A673 (cell line): ENCODE measurements around the gene TSPAN4. TPM values are rescaled to one million over a fixed set of nuclear protein-coding genes. Genes with fewer than 3 reads are reported as not detected.

Source experiments
- BruUV-seq: library from RNA; stranded (reverse); fragments of 400-500 nt; replicated peaks from 2 replicates; lab custom pipeline; 2021; lab: Mats Ljungman, UMichigan
- CTCF ChIA-PET: fragments of 300-600 bp; sonication (Branson Sonifier 250); formaldehyde crosslinking; loops from one replicate; lab custom pipeline; 2022; ENCODE audit warnings: antibody characterized with exemption; lab: Charles Lee
- POLR2A ChIA-PET: fragments of 300-600 bp; sonication (Branson Sonifier 250); formaldehyde crosslinking; loops from one replicate; lab custom pipeline; 2022; ENCODE audit warnings: antibody characterized with exemption; ENCODE audit not compliant: low non-redundant PET; lab: Charles Lee
- DNase-seq: peaks from one replicate; pipeline ENCODE4 v3.0.0-alpha.2; 2015; ENCODE audit warnings: low spot score
- H3K27ac ChIP-seq: fragments of 200-600 bp; sonication (generic); 2 replicates; pipeline ENCODE4 v1.5.1; 2016; ENCODE audit warnings: mixed run types, low read depth, mild to moderate bottlenecking, mixed read lengths, antibody characterized with exemption, low read length; ENCODE audit not compliant: poor library complexity, severe bottlenecking
- H3K27me3 ChIP-seq: fragments of 200-600 bp; sonication (generic); replicated peaks from 2 replicates; pipeline ENCODE4 v1.6.1; 2017; ENCODE audit warnings: mixed run types, low read depth, mild to moderate bottlenecking, mixed read lengths, antibody characterized with exemption, low read length; ENCODE audit not compliant: insufficient read depth, poor library complexity
- H3K36me3 ChIP-seq: fragments of 200-600 bp; sonication (generic); 2 replicates; pipeline ENCODE4 v1.6.1; 2016; ENCODE audit warnings: mixed run types, mild to moderate bottlenecking, mixed read lengths, antibody characterized with exemption, low read length; ENCODE audit not compliant: insufficient read depth, poor library complexity, severe bottlenecking
- H3K4me1 ChIP-seq: fragments of 200-600 bp; sonication (generic); 2 replicates; pipeline ENCODE4 v1.6.1; 2017; ENCODE audit warnings: mixed run types, mild to moderate bottlenecking, mixed read lengths, antibody characterized with exemption, low read length; ENCODE audit not compliant: insufficient read depth, poor library complexity, severe bottlenecking
- H3K4me3 ChIP-seq: fragments of 200-600 bp; sonication (generic); 2 replicates; pipeline ENCODE4 v1.5.1; 2016; ENCODE audit warnings: low read depth, mixed run types, mild to moderate bottlenecking, mixed read lengths, low read length; ENCODE audit not compliant: poor library complexity, severe bottlenecking
- H3K9me3 ChIP-seq: fragments of 200-600 bp; sonication (generic); 2 replicates; pipeline ENCODE4 v1.6.1; 2016; ENCODE audit warnings: mixed run types, low read depth, mild to moderate bottlenecking, mixed read lengths, antibody characterized with exemption, low read length; ENCODE audit not compliant: poor library complexity, severe bottlenecking
- CTCF ChIP-seq: fragments of 300-800, 200-600 bp; sonication (generic); conservative IDR thresholded peaks from 2 replicates; pipeline ENCODE4 v1.5.1; 2017; ENCODE audit warnings: low read depth, mild to moderate bottlenecking, antibody characterized with exemption, low read length, moderate library complexity, mixed read lengths
- EZH2 ChIP-seq: fragments of 200-600 bp; sonication (generic); IDR thresholded peaks from 2 replicates; pipeline ENCODE4 v1.6.1; 2017; ENCODE audit warnings: borderline replicate concordance, low read depth, mild to moderate bottlenecking, mixed read lengths, antibody characterized with exemption, low read length; ENCODE audit not compliant: poor library complexity, severe bottlenecking
- intact Hi-C: fragments of 100-400 bp; cut with micrococcal nuclease; formaldehyde crosslinking; loops from one replicate; pipeline ENCODE4 v1.10.0; 2022; ENCODE audit not compliant: unreplicated experiment
- total RNA-seq: library from RNA; stranded (reverse); gene quantifications from 2 replicates; pipeline ENCODE4 v1.2.3, GENCODE V29; 2021

Gene TSPAN4
- total RNA-seq, 1 experiment from 2014 or later, result 17.5 TPM

DNA sequence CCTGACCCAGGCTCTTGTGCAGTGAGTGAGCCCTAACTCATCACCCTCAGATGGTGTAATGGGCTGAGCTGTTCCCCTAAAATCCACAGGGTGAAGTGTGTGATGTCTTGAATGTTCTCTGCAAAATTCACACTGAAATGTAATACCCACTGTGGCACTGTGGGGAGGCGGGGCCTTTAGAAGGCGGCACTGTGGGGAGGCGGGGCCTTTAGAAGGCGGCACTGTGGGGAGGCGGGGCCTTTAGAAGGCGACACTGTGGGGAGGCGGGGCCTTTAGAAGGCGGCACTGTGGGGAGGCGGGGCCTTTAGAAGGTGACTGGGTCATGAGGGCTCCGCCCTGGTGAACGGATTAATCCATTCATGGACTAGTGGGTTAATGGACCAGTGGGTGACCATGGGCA lies 34.9 kb downstream of the TSPAN4 start:
- H3K27me3 ChIP-seq, result no peaks in the 10 kb centered on the region
- no peaks in the 10 kb centered on the region for H3K36me3 ChIP-seq
- no peak overlapping the region for H3K4me3 ChIP-seq
- CTCF ChIA-PET, result no interaction called here
- TF ChIP-seq EZH2 (no peak), CTCF (no peak)
- H3K9me3 ChIP-seq, result no peaks in the 10 kb centered on the region
- BruUV-seq, result no TSS peak
- peaks cover 5% of the 10 kb centered on the region for H3K4me1 ChIP-seq
- no peak overlapping the region for H3K27ac ChIP-seq
- DNase-seq, result peak; percentile 69
- intact Hi-C loops, result no loop called here
- POLR2A ChIA-PET, result no interaction called here

GRCh38 chr11:880447-880846 lies 37.8 kb downstream of the TSPAN4 start:
- H3K27me3 ChIP-seq, result no peaks in the 10 kb centered on the region
- no peak overlapping the region for H3K4me3 ChIP-seq
- no peak overlapping the region for H3K27ac ChIP-seq
- POLR2A ChIA-PET, result no interaction called here
- peaks cover 5% of the 10 kb centered on the region for H3K4me1 ChIP-seq
- no peak for DNase-seq
- intact Hi-C loops, result no loop called here
- CTCF ChIA-PET, result no interaction called here
- H3K9me3 ChIP-seq, result no peaks in the 10 kb centered on the region
- peaks cover 5% of the 10 kb centered on the region for H3K36me3 ChIP-seq
- TF ChIP-seq CTCF (no peak), EZH2 (no peak)
- BruUV-seq, result no TSS peak

- ChIA-PET CTCF (no interaction called here), POLR2A (no interaction called here)
- DNase-seq, result peak; percentile 42
- no peak for TF ChIP-seq CTCF
- TF ChIP-seq EZH2, result no peak
- H3K27me3 ChIP-seq, result no peaks in the 10 kb centered on the region
- no peak overlapping the region for H3K4me3 ChIP-seq
- no TSS peak for BruUV-seq
- peaks cover 5% of the 10 kb centered on the region for H3K36me3 ChIP-seq
- no peaks in the 10 kb centered on the region for H3K9me3 ChIP-seq
- no peak overlapping the region for H3K27ac ChIP-seq
- H3K4me1 ChIP-seq, result no peaks in the 10 kb centered on the region
- intact Hi-C loops, result no loop called here
These were observed 39.9 kb downstream of the TSPAN4 start for GRCh38 chr11:882596-882995.
